ENCODE measurements around the gene ATRAID.

The ATRAID gene

GRCh38 chr2:27251766-27252165 is 39.9 kb downstream of the ATRAID start:
- DNase-seq = no peak

- no peak for DNase-seq
Measured at GRCh38 chr2:27255187-27255586, 43.3 kb downstream of the ATRAID start.

GRCh38 chr2:27255660-27256059 is 43.8 kb downstream of the ATRAID start:
- DNase-seq = no peak

- DNase-seq = no peak
Measured at GRCh38 chr2:27256855-27257454, 45.1 kb downstream of the ATRAID start.

- no peak for DNase-seq
Measured at GRCh38 chr2:27258051-27258450, 46.2 kb downstream of the ATRAID start.

GRCh38 chr2:27261241-27261925 is 49.5 kb downstream of the ATRAID start:
- no peak for DNase-seq

GRCh38 chr2:27261926-27262298 is 50.1 kb downstream of the ATRAID start:
- DNase-seq = no peak

GRCh38 chr2:27262379-27263286 is 50.8 kb downstream of the ATRAID start, which contains the start of gene SLC30A3:
Gene SLC30A3, minus strand, starts transcription at chr2:27263047. Its CDS starts 141 bp downstream, at chr2:27262906.
- DNase-seq = peak; percentile 70 to 72

GRCh38 chr2:27263287-27264252 is 51.7 kb downstream of the ATRAID start:
- no peak for DNase-seq

GRCh38 chr2:27264253-27264752 is 52.5 kb downstream of the ATRAID start:
- peak in 1 of 2 experiments; percentile 23 for DNase-seq

GRCh38 chr2:27264753-27265535 is 53.1 kb downstream of the ATRAID start:
- DNase-seq = peak; percentile 55 to 66

GRCh38 chr2:27265536-27265870 is 53.7 kb downstream of the ATRAID start:
- DNase-seq = no peak
